Dendritic cell treated with granulocyte-macrophage colony-stimulating factor and Interleukin-4, amounts not matched to agents 40 ng/mL and 50 ng/mL, for 4 days (primary cell): ENCODE measurements around the gene ENTR1.
"Not testable (repeated sequence)": the region's sequence is repeated elsewhere in the genome, so short reads cannot be mapped to it uniquely, and the experiment has no call there.

ENCODE experiments used
- H3K27ac Mint-ChIP-seq: one replicate; pipeline ENCODE4 v1.8.0; 2022; ENCODE audit warnings: mild to moderate bottlenecking, mixed read lengths
- H3K27me3 Mint-ChIP-seq: one replicate; pipeline ENCODE4 v1.8.0; 2022; ENCODE audit warnings: mild to moderate bottlenecking, mixed read lengths
- H3K36me3 Mint-ChIP-seq: one replicate; pipeline ENCODE4 v1.8.0; 2022; ENCODE audit warnings: low read depth, mixed read lengths
- H3K4me1 Mint-ChIP-seq: one replicate; pipeline ENCODE4 v1.8.0; 2022; ENCODE audit warnings: low read depth, mixed read lengths
- H3K4me3 Mint-ChIP-seq: one replicate; pipeline ENCODE4 v1.8.0; 2022; ENCODE audit warnings: mild to moderate bottlenecking, moderate library complexity, mixed read lengths
- H3K9me3 Mint-ChIP-seq: one replicate; pipeline ENCODE4 v1.8.0; 2022; ENCODE audit warnings: mixed read lengths
- intact Hi-C: fragments of 100-400 bp; cut with micrococcal nuclease; formaldehyde crosslinking; loops from one replicate; pipeline ENCODE4 v1.15.0; 2022

The ENTR1 gene

DNA sequence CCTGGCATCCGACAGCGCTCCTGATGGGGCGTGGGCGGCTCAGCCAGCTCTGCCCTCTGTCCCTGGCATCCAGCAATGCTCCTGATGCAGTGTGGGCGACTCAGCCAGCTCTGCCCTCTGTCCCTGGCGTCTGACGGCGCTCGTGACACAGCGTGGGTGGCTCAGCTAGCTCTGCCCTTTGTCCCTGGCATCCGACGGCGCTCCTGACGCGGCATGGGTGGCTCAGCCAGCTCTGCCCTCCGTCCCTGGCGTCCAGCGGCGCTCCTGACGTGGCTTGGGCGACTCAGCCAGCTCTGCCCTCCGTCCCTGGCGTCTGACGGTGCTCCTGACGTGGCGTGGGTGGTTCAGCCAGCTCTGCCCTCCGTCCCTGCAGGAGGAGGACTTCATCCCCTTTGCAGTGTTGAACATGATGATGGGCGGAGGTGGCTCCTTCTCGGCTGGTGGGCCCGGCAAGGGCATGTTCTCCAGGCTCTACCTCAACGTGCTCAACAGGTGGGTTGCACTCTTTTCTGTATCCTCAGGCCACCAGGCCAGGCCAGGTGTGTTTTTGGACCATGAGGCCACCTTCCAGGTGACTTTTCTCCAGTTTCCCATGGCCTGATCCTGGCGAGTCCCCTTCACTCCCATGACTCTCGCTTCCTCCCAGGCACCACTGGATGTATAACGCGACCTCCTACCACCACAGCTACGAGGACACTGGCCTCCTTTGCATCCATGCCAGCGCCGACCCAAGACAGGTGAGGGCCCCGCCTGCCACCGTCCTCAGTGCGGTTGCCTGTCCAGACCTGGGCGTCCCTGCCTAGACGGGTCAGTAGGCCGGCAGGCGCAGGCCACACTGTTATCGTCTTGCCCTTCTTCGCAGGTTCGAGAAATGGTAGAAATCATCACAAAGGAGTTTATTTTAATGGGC, 8.0 kb upstream of the ENTR1 start:
- no peak overlapping the region for H3K27ac Mint-ChIP-seq

DNA sequence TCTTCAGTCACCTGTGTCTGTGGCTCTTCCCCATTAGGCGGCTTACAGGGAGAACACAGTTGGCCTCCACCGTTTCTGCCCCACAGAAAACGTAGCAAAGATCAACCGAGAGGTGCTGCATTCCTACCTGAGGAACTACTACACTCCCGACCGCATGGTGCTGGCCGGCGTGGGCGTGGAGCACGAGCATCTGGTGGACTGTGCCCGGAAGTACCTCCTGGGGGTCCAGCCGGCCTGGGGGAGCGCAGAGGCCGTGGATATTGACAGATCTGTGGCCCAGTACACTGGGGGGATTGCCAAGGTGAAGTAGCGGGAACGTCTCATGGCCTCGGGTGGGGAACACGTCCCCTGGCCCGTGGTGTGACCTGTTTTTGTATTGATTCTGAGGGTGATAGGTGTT, 6.5 kb upstream of the ENTR1 start:
- Mint-ChIP-seq H3K36me3 (peaks cover 100% of the 10 kb centered on the region), H3K9me3 (no peaks in the 10 kb centered on the region), H3K4me3 (no peak overlapping the region), H3K4me1 (peaks cover 2% of the 10 kb centered on the region), H3K27me3 (no peaks in the 10 kb centered on the region), H3K27ac (no peak overlapping the region)
- intact Hi-C loops = no loop called here

More for the DNA sequence above, 8.0 kb upstream of the ENTR1 start:
- no peaks in the 10 kb centered on the region for H3K4me1 Mint-ChIP-seq
- H3K4me3 Mint-ChIP-seq = no peak overlapping the region
- intact Hi-C loops = no loop called here
- H3K9me3 Mint-ChIP-seq = no peaks in the 10 kb centered on the region
- peaks cover 100% of the 10 kb centered on the region for H3K36me3 Mint-ChIP-seq
- H3K27me3 Mint-ChIP-seq = no peaks in the 10 kb centered on the region

- Mint-ChIP-seq H3K4me3 (no peak overlapping the region), H3K27ac (no peak overlapping the region), H3K27me3 (no peaks in the 10 kb centered on the region), H3K36me3 (peaks cover 95% of the 10 kb centered on the region), H3K9me3 (no peaks in the 10 kb centered on the region), H3K4me1 (peaks cover 7% of the 10 kb centered on the region)
- intact Hi-C loops = no loop called here
These were observed 6.0 kb upstream of the ENTR1 start for GRCh38 chr9:136416427-136416826.

DNA sequence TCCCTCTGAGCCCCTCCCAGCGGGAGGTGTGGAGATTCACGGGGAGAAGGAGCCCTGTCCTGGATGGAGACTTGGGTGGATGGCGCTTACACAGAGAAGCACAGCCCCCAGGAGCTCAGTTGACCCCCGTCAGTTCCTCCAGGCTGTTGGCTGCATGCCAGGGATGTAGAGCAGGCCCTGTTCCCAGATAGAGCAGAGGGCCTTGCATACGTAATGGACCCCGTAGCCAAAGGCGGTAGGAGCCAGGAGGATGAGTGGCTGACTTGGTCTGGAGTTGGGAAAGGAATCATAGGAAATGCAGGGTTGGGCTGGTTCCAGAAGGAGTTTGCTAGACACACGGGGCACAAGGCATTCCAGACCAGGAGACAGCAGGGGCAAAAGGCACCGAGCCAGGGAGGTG, 2.5 kb upstream of the ENTR1 start:
- H3K36me3 Mint-ChIP-seq = peaks cover 86% of the 10 kb centered on the region
- H3K27me3 Mint-ChIP-seq = no peaks in the 10 kb centered on the region
- H3K4me3 Mint-ChIP-seq = no peak overlapping the region
- peaks cover 34% of the 10 kb centered on the region for H3K4me1 Mint-ChIP-seq
- H3K27ac Mint-ChIP-seq = no peak overlapping the region
- no peaks in the 10 kb centered on the region for H3K9me3 Mint-ChIP-seq
- intact Hi-C loops = no loop called here

DNA sequence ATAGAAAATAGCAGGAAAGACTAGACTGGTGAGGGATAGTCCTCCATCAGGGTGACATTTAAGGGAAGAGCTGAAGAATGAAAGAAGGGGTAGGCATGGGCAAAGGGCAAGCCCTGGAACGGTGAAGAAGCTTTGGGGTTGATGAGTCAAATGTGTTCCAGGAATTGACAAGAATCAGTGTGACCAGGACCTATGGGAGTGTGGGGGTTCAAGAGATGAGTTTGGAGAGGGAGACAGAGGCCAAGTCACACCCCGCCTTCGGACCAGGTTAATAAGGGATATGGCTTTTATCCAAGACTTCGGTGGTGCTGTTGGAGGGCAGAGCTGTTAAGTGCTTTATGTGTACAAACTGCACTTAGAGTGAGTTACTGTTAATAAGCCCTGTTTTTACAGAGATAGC, 964 bp upstream of the ENTR1 start:
- H3K36me3 Mint-ChIP-seq = peaks cover 86% of the 10 kb centered on the region
- peaks cover 37% of the 10 kb centered on the region for H3K4me1 Mint-ChIP-seq
- intact Hi-C loops = no loop called here

DNA sequence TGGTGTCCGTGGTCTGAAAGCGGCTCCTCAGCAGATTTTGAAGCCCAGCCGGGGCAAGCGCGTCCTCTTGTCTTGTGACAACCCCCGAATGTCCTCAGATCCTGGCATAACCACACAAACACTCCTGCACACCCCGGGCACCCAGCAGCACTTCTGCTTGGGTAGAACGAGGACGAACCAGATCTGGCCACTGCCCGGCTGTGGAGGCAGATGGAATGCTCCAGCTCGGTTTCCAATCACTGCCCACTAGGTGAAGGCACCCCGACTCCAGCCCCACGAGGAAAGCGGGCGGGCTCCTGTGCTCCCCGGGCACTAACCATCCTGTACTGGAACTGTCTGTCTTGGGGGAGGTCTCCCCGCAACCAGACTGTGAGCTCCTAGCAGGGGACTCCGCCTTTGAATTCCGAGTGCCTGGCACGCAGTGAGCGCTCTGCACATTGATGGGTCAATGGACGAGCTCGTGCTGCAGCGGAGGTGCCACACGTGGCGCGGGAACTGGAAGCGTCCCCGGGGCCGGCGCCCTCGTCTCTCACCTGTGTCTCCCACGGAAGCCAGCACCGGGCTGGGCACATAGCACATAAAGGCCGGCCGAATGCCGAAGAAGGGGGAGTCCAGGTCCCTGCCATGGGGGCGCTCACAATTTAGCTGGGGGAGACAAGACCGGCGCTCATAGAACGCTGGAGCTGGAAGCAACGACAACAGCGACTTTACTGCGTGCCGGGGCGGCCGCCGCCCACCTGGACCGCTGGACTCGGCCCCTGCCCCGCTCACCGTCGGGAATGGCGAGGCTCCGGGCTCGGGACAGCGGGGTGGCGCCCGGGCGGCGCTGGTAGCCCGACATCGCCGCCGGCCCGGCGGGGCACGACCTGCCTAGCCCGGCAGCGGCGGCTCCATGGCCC, 608 bp downstream of the ENTR1 start:
- intact Hi-C loops = loop anchor here (10.0 kb wide), 1 partner anchor 75 kb away; the partner anchor contains the start of gene SEC16A
- H3K4me1 Mint-ChIP-seq = peaks cover 40% of the 10 kb centered on the region

More for the DNA sequence above, 964 bp upstream of the ENTR1 start:
- Mint-ChIP-seq H3K27ac (peak overlapping the region; percentile 89), H3K27me3 (no peaks in the 10 kb centered on the region), H3K4me3 (peak overlapping the region; percentile 88), H3K9me3 (no peaks in the 10 kb centered on the region)

DNA sequence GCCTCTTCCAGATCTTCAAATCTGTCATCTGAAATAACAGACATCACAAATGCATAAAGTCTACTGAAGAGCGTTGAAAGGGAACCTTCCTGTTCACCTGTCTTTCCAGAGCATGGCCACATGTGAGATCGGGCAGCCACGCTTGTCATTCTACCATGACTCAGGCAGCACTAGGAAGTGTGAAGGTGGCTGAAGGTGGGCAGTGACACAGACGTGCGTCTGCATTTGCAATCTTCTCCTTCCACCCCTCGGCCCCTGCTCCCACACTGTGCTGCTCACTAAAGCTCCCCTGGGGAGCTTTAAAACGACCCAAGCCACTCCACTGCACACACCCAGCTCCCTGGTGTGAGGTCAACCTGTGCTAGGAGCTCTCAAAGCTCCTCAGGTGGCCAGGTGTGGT, 2.5 kb downstream of the ENTR1 start:
- H3K36me3 Mint-ChIP-seq = peaks cover 86% of the 10 kb centered on the region
- H3K4me1 Mint-ChIP-seq = peaks cover 51% of the 10 kb centered on the region
- H3K4me3 Mint-ChIP-seq = no peak overlapping the region

More for the DNA sequence above, 608 bp downstream of the ENTR1 start:
- peak overlapping the region; percentile 88 for H3K4me3 Mint-ChIP-seq
- peaks cover 86% of the 10 kb centered on the region for H3K36me3 Mint-ChIP-seq
- no peaks in the 10 kb centered on the region for H3K27me3 Mint-ChIP-seq
- no peaks in the 10 kb centered on the region for H3K9me3 Mint-ChIP-seq
- H3K27ac Mint-ChIP-seq = peak overlapping the region; percentile 89

GRCh38 chr9:136407061-136407460, 3.4 kb downstream of the ENTR1 start:
- Mint-ChIP-seq H3K4me1 (peaks cover 51% of the 10 kb centered on the region), H3K36me3 (peaks cover 86% of the 10 kb centered on the region)

More for the DNA sequence above, 2.5 kb downstream of the ENTR1 start:
- Mint-ChIP-seq H3K27me3 (no peaks in the 10 kb centered on the region), H3K9me3 (no peaks in the 10 kb centered on the region), H3K27ac (peak overlapping the region; percentile 89)
- intact Hi-C loops = loop anchor here (10.0 kb wide), 1 partner anchor 77 kb away; the partner anchor contains the start of gene SEC16A

DNA sequence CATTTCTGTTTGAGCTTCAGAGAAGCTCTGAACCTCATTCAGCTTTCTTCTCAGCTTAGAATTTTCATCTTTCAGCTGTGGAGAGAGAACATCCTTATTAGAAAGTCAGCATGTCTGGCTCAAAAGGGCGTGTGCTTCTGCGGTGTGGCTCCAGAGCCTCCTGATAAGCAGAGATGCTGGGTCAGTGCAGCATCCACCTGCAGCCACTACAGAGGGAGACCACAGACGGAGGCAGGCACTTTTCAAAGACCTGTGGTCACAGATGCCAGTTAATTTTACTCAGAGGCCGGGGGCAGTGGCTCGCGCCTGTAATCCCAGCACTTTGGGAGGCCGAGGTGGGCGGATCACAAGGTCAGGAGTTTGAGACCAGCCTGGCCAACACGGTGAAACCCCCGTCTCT, 4.5 kb downstream of the ENTR1 start:
- H3K9me3 Mint-ChIP-seq, H3K27me3 Mint-ChIP-seq, H3K27ac Mint-ChIP-seq, H3K4me3 Mint-ChIP-seq: not testable (repeated sequence)
- Mint-ChIP-seq H3K4me1 (peaks cover 39% of the 10 kb centered on the region), H3K36me3 (peaks cover 92% of the 10 kb centered on the region)
- intact Hi-C loops = loop anchor here (10.0 kb wide), 1 partner anchor 79 kb away; the partner anchor contains the start of gene SEC16A

More at GRCh38 chr9:136407061-136407460, 3.4 kb downstream of the ENTR1 start:
- H3K27me3 Mint-ChIP-seq, H3K27ac Mint-ChIP-seq, H3K9me3 Mint-ChIP-seq, H3K4me3 Mint-ChIP-seq: not testable (repeated sequence)
- intact Hi-C loops = loop anchor here (10.0 kb wide), 1 partner anchor 78 kb away; the partner anchor contains the start of gene SEC16A

DNA sequence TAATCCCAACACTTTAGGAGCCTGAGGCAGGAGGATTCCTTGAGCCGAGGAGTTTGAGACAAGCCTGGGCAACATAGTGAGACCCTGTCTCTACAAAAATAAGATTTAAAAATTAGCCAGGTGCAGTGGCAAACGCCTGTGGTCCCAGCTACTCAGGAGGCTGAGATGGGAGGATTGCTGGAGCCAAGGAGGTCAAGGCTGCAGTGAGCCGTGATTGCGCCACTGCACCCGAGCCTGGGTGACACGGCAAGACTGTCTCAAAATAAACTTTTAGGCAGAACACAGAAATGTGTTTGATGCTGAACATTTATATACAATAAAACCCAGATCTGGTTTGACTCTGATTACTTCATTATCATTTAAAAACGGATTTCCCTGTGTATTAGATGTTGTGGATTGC, 4.9 kb downstream of the ENTR1 start:
- H3K27ac Mint-ChIP-seq = no peak overlapping the region
- H3K27me3 Mint-ChIP-seq = no peaks in the 10 kb centered on the region
- no peak overlapping the region for H3K4me3 Mint-ChIP-seq
- intact Hi-C loops = loop anchor here (10.0 kb wide), 1 partner anchor 79 kb away; the partner anchor contains the start of gene SEC16A
- H3K36me3 Mint-ChIP-seq = peaks cover 88% of the 10 kb centered on the region
- H3K9me3 Mint-ChIP-seq = no peaks in the 10 kb centered on the region
- peaks cover 41% of the 10 kb centered on the region for H3K4me1 Mint-ChIP-seq

DNA sequence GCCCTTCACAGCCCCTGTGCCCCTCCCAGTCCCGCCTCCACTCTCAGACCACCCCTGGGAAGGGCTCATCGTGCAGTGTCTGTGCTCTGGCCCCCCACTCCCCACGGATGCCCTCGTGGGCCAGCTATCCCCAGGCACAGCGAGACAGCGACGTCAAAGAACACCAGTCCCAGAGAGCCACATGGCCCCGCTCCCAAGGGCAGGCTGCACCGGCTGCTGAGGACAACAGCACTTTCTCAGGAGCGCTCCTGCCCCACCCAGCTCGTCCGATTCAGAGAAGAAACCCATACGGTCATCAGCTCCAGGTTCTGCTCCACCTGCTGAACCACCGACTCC, 5.6 kb downstream of the ENTR1 start:
- no peak overlapping the region for H3K4me3 Mint-ChIP-seq
- no peaks in the 10 kb centered on the region for H3K9me3 Mint-ChIP-seq
- H3K36me3 Mint-ChIP-seq = peaks cover 83% of the 10 kb centered on the region
- H3K27ac Mint-ChIP-seq = no peak overlapping the region
- H3K4me1 Mint-ChIP-seq = peaks cover 40% of the 10 kb centered on the region
- intact Hi-C loops = loop anchor here (10.0 kb wide), 1 partner anchor 80 kb away; the partner anchor contains the start of gene SEC16A
- no peaks in the 10 kb centered on the region for H3K27me3 Mint-ChIP-seq

DNA sequence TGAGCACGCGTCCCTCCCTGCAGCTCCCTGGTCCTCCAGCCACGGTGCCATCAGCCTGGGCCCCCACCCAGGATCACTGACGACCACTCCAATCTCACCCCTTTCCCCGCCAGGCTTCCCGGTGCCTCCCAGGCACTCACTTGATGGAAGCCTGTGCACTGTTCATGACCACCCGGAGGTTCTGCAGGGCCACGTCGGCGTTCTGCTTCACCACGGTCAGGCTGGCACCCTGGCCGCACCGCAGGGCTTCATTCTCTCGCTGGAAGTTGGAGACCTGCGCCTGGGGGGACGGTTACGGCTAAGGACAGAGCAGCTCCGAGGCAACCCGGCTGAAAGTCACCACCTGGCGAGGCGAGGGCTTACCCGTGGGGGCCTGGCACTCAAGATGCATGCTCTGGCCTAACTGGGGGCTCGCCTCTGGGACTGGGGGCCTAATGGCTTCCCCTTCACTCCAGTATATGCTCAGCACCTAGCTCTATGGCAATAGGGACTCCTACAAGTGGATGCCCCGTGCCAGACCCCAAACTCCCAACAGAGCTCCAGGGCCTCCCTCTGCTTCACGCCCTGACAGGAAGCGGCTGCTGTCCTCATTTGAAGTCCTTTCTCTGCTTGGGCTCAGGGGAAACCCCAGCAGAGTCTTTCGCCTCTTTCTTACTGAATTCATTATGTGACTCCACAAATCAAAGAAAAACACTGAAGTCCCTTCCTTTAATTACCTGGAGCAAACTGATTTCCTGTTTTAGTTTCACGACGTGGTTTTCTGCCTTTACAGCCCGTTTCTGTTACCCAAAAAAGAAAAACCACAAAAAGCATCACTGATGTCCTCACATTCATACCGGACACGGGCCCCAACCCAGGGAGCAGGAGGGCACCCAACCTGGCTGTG, 6.3 kb downstream of the ENTR1 start:
- Mint-ChIP-seq H3K4me3 (no peak overlapping the region), H3K36me3 (peaks cover 81% of the 10 kb centered on the region), H3K27me3 (no peaks in the 10 kb centered on the region), H3K4me1 (peaks cover 37% of the 10 kb centered on the region), H3K9me3 (no peaks in the 10 kb centered on the region), H3K27ac (no peak overlapping the region)
- intact Hi-C loops = loop anchor here (10.0 kb wide), 1 partner anchor 81 kb away; the partner anchor contains the start of gene SEC16A

- Mint-ChIP-seq H3K9me3 (no peaks in the 10 kb centered on the region), H3K27me3 (no peaks in the 10 kb centered on the region), H3K4me3 (no peak overlapping the region), H3K4me1 (peaks cover 37% of the 10 kb centered on the region), H3K27ac (no peak overlapping the region), H3K36me3 (peaks cover 79% of the 10 kb centered on the region)
- intact Hi-C loops = loop anchor here (10.0 kb wide), 1 partner anchor 81 kb away; the partner anchor contains the start of gene SEC16A
These were observed 6.9 kb downstream of the ENTR1 start for GRCh38 chr9:136403538-136403914.
